ENCODE measurements around the gene LIF.

The LIF gene

DNA sequence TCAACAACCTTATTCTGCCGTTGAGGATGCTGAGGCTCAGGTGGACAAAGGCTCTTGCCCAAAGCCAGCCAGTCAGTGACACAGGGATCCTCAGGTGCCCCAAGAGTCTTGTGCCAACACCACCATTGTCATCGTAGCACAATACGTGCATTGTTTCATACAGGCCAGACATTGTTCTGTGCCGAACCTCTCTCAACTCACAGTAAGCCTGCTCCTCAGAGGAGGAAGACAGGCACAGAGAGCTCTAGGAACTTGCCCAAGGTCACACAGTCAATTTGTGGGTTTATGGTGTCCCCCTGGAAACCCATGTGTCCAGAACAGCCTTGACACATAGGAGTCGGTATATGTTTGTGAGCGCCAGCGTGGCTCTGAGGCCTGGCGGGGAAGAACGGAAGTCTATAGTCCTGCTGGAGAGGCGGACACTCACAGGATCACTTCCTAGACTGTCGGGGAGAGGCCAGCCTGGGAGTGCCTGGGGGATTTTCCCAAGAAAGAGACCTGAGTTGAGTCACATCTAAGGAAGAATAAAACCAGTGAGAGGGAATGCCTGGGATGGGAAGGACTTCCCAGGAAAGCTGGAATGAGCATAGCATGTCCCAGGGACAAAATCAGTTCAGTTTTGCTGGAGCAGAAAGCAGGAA is 20.2 kb downstream of the LIF start:
- no peak overlapping the region for H3K27ac ChIP-seq

DNA sequence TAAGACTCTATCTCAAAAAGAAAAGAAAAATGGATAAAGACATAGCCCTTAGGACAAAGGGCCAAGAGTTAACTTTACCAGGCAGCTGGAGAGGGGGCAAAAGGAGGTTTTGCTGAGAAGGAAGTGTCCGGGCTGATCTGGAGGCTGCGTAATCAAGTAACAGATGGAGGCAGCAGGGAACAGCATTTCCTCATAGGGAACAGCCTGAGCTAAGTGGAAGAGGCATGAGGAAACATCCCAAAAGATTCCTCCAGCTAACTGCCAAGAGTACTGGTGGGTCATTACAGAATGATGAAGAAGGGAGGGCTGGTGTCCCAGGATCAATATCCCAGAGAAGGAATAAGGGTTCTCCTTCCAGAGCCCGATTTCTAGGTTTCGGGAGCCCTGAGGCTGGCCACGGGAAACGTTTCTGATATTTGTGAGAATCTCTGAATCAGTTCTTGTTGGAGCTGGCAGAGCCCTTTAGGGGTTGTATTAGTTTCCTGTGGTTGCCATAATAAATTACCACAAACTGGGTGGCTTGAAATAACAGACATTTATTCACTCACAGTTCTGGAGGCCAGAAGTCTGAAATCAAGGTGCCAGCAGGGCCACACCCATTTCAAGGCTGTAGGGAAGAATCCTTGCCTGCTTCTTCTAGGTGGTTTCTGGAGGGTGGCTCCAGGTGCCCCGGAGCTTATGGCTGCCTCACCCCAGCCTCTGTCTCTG is 21.2 kb downstream of the LIF start:
- Histone ChIP-seq H3K36me3 (ENCODE audit: control insufficient read depth, insufficient read depth, low read length) (no peaks in the 10 kb centered on the region), H3K4me2 (ENCODE audit: low read length) (no peak overlapping the region), H3K79me2 (no peaks in the 10 kb centered on the region), H3K27ac (no peak overlapping the region), H3K4me1 (no peaks in the 10 kb centered on the region), H3K9ac (no peak overlapping the region), H3K4me3 (ENCODE audit: low read depth, low read length) (no peak overlapping the region), H3K9me3 (ENCODE audit: control insufficient read depth, low read length) (no peaks in the 10 kb centered on the region), H3K27me3 (ENCODE audit: control insufficient read depth, insufficient read depth, low read length) (no peaks in the 10 kb centered on the region), H2AFZ (no peak overlapping the region)
- TF ChIP-seq, protein P1, sequence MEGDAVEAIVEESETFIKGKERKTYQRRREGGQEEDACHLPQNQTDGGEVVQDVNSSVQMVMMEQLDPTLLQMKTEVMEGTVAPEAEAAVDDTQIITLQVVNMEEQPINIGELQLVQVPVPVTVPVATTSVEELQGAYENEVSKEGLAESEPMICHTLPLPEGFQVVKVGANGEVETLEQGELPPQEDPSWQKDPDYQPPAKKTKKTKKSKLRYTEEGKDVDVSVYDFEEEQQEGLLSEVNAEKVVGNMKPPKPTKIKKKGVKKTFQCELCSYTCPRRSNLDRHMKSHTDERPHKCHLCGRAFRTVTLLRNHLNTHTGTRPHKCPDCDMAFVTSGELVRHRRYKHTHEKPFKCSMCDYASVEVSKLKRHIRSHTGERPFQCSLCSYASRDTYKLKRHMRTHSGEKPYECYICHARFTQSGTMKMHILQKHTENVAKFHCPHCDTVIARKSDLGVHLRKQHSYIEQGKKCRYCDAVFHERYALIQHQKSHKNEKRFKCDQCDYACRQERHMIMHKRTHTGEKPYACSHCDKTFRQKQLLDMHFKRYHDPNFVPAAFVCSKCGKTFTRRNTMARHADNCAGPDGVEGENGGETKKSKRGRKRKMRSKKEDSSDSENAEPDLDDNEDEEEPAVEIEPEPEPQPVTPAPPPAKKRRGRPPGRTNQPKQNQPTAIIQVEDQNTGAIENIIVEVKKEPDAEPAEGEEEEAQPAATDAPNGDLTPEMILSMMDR (IDR thresholded peaks at IDR 0.05) = no peak

More for the DNA sequence above, 20.2 kb downstream of the LIF start:
- Histone ChIP-seq H3K9ac (no peak overlapping the region), H3K4me2 (ENCODE audit: low read length) (no peak overlapping the region), H3K4me3 (ENCODE audit: low read depth, low read length) (no peak overlapping the region), H2AFZ (no peak overlapping the region), H3K36me3 (ENCODE audit: control insufficient read depth, insufficient read depth, low read length) (no peaks in the 10 kb centered on the region), H3K9me3 (ENCODE audit: control insufficient read depth, low read length) (no peaks in the 10 kb centered on the region), H3K79me2 (no peaks in the 10 kb centered on the region), H3K27me3 (ENCODE audit: control insufficient read depth, insufficient read depth, low read length) (no peaks in the 10 kb centered on the region), H3K4me1 (no peaks in the 10 kb centered on the region)
- TF ChIP-seq, protein P1 (IDR thresholded peaks at IDR 0.05) = no peak

DNA sequence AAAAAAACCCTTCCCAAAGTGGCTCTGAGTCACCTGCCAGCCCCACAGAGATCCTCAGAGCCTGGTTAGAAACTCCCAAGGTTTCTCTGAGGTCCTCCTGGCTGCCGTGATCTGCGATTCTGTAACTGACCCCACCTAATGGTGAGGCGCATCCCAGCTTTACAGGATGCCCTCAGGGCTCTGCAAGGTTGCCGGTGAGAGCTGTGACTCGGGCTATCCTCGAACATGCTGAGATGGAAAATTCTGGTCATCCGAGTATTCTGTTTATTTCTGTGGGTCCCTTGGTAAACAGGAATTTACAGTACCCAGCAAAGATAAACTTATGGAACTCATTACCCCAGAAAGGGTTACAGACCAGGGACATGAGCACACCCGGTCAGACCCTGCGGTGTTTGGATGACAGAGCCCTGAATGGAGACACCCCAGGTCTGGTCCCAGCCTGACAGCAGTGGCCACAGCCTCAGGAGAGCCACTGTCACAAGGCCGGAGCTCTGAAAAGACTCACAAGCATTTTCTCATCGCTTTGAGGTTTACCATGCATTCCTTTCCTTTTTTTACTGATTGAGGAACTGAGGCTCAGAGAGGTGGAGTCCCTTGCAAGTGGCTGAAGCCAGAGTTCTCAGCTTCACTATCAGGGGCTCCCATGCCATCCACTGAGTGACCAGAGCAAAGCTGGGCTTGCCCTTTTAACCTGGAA is 22.2 kb downstream of the LIF start:
- TF ChIP-seq, protein P1 (IDR thresholded peaks at IDR 0.05) = no peak
- no peaks in the 10 kb centered on the region for H3K36me3 ChIP-seq (ENCODE audit: control insufficient read depth, insufficient read depth, low read length)

DNA sequence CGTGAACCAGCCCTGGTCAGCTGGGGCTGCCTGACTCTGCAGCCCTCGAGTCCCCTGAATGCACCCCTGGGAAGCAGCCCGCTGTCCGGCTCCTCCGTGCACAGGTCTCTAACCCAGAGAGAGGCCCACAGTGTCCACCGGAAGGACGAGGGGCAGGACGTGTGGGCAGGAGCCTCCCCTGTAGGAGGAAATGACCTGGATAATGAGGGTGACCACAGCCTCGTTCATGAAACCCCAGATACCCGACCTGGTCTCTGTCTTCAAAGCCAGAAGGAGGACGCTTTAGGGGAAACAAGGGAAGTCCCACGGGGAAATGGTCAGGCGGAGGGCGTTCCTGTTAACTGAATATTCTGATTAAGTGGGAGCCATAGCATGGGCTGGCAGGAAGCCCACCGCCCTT is 23.3 kb downstream of the LIF start:
- Histone ChIP-seq H2AFZ (no peak overlapping the region), H3K9me3 (ENCODE audit: control insufficient read depth, low read length) (no peaks in the 10 kb centered on the region), H3K4me3 (ENCODE audit: low read depth, low read length) (no peak overlapping the region), H3K36me3 (ENCODE audit: control insufficient read depth, insufficient read depth, low read length) (no peaks in the 10 kb centered on the region), H3K4me1 (no peaks in the 10 kb centered on the region), H3K27me3 (ENCODE audit: control insufficient read depth, insufficient read depth, low read length) (no peaks in the 10 kb centered on the region), H3K79me2 (no peaks in the 10 kb centered on the region), H3K4me2 (ENCODE audit: low read length) (no peak overlapping the region), H3K27ac (no peak overlapping the region), H3K9ac (no peak overlapping the region)
- TF ChIP-seq, protein P1 (IDR thresholded peaks at IDR 0.05) = no peak

More for the DNA sequence above, 22.2 kb downstream of the LIF start:
- Histone ChIP-seq H3K79me2 (no peaks in the 10 kb centered on the region), H3K4me1 (no peaks in the 10 kb centered on the region), H3K9ac (no peak overlapping the region), H3K27ac (no peak overlapping the region), H2AFZ (no peak overlapping the region), H3K4me2 (ENCODE audit: low read length) (no peak overlapping the region), H3K4me3 (ENCODE audit: low read depth, low read length) (no peak overlapping the region), H3K9me3 (ENCODE audit: control insufficient read depth, low read length) (no peaks in the 10 kb centered on the region), H3K27me3 (ENCODE audit: control insufficient read depth, insufficient read depth, low read length) (no peaks in the 10 kb centered on the region)

All from parathyroid adenoma (tissue), 2 donors.